Heart right ventricle (tissue), 16 donors: ENCODE measurements around the gene PHC1. TPM values are rescaled to one million over a fixed set of nuclear protein-coding genes. Genes with fewer than 3 reads are reported as not detected.

Source experiments
- ATAC-seq, 8 donors: fragments of 200-7000 bp; cut with Tn5 transposase; one replicate each; pipeline ENCODE4 v1.9.1; 2020; ENCODE audit warnings: mild to moderate bottlenecking in 8 of 8, moderate library complexity in 8 of 8, moderate number of reproducible peaks in 1 of 8
- DNase-seq, 2 donors: peaks; one replicate each; pipeline ENCODE4 v3.0.0-alpha.2; 2020
- H3K27ac ChIP-seq, 10 donors: fragments of 200-600 bp; sonication (generic) in 2 of 10; one replicate each; pipeline versions ENCODE4 v1.5.0 to v1.8.0; 2020 to 2022; ENCODE audit warnings: mild to moderate bottlenecking in 3 of 10
- H3K27me3 ChIP-seq, 7 donors: fragments of 200-600 bp; one replicate each; pipeline ENCODE4 v1.8.0; 2021 to 2022; ENCODE audit warnings: mild to moderate bottlenecking in 2 of 7
- H3K36me3 ChIP-seq, 9 donors: fragments of 200-600 bp; sonication (generic) in 1 of 9; one replicate each; pipeline versions ENCODE4 v1.5.0 to v1.8.0; 2020 to 2022; ENCODE audit warnings: mild to moderate bottlenecking in 2 of 9
- H3K4me1 ChIP-seq, 9 donors: fragments of 200-600 bp; sonication (generic) in 1 of 9; one replicate each; pipeline versions ENCODE4 v1.5.0 to v1.8.0; 2020 to 2022; ENCODE audit warnings: mild to moderate bottlenecking in 4 of 9
- H3K4me3 ChIP-seq, 10 donors: fragments of 200-600 bp; sonication (generic) in 2 of 10; one replicate each; pipeline versions ENCODE4 v1.5.0 to v1.8.0; 2020 to 2022; ENCODE audit warnings: mild to moderate bottlenecking in 7 of 10, moderate library complexity in 2 of 10
- H3K9me3 ChIP-seq, 11 donors: fragments of 200-600 bp in 10 of 11; sonication (generic) in 2 of 11; one replicate each; pipeline versions ENCODE4 v1.5.0 to v1.8.0; 2013 to 2022; ENCODE audit warnings: mild to moderate bottlenecking in 2 of 11, control low read depth in 1 of 11, moderate library complexity in 1 of 11
- CTCF ChIP-seq, 9 donors: fragments of 200-600 bp; sonication (generic) in 2 of 9; IDR thresholded peaks; one replicate each; pipeline versions ENCODE4 v1.5.0 to v1.8.0; 2021 to 2022; ENCODE audit warnings: antibody characterized with exemption in 9 of 9, mild to moderate bottlenecking in 5 of 9, moderate library complexity in 1 of 9
- WGBS, 2 donors: extraction: QIAGEN DNeasy Blood & Tissue Kit; methylation state at CpG; one replicate each; pipeline ENCODE4 v1.1.7; 2013; ENCODE audit warnings: inconsistent platforms in 1 of 2; 5-methylcytosine and 5-hydroxymethylcytosine counted together
- intact Hi-C, 10 donors: fragments of 100-400 bp; cut with DNase I; formaldehyde crosslinking; loops; one replicate each; pipeline versions ENCODE4 v1.11.1 to v1.14.2; 2022
- polyA plus RNA-seq, 2 donors: library from polyadenylated mRNA; stranded (reverse); fragments of 200-250 nt; gene quantifications; one replicate each; pipeline ENCODE4 v1.2.3, GENCODE V29; 2013
- total RNA-seq, 10 donors: library from RNA; stranded (reverse); fragmentation: NEBNext Ultra II Directional in 3 of 10; extraction: Animal tissue kit (Norgen Biotek cat#: 25700) in 3 of 10; gene quantifications; one replicate each; pipeline versions ENCODE4 v1.2.1 to v1.2.4, GENCODE V29; 2021 to 2023
- donor health status: Arrhythmogenic right ventricular cardiomyopathy.
- donor health status: ischemic (EF 13 %, LVEDD 7.1; RV severe dilation, severe dysfunction).
- donor health status: healthy with polysubstance abuse.
- donor health status: DM: no; HTN: yes; CAD: no.
- donor health status: DM: no; HTN: no; CAD: no.
- donor health status: ischemic (EF 25% LVEDD 6.9; RV normal size, moderate dysfunction).
- donor health status: ischemic (EF 25% LVEDD 5.7; RV mildly dilated, moderate dysfunction).
- donor health status: healthy.
- donor health status: DM: yes; HTN: yes; CAD: no.
- donor health status: Ischemic cardiomyopathy.
- donor health status: ischemic (EF 35%, LVEDD 5.7; RV mildly dilated, moderate dysfunction).
- donor health status: nonischemic (EF 11% LVEDD 7.7; RV severe dilation, severe dysfunction).
- donor health status: DM: yes; HTN: yes; CAD: no.
- donor health status: PGD.
- donor health status: ischemic (EF 29% LVEDD 5.4; RV normal size, mild dysfunction).
- donor health status: nonischemic (EF 23%, LVEDD 6.1; RV moderate dilation, normal function).

Gene PHC1
- total and polyA plus RNA-seq, 12 donors: 15.4 to 33.6 (median 23.7) TPM

- Histone ChIP-seq H3K36me3 (peaks cover 0 to 10% (median 0%) of the 10 kb centered on the region in 9 donors), H3K27ac (no peak overlapping the region), H3K9me3 (peaks cover 0 to 16% (median 0%) of the 10 kb centered on the region in 11 donors), H3K4me3 (no peak overlapping the region), H3K4me1 (peaks cover 0 to 10% (median 0%) of the 10 kb centered on the region in 9 donors), H3K27me3 (no peaks in the 10 kb centered on the region)
- peak in 3 of 8 donors; percentile 34 to 72 (median 53) for ATAC-seq
- WGBS, 2 donors: 73 to 78% methylated on average over 7 of the region's 7 CpGs
- TF ChIP-seq CTCF (IDR thresholded peaks at IDR 0.05): no peak
- intact Hi-C loops: loop anchor here in 2 of 10 donors (5.0 kb wide), 2 partner anchors 76 to 86 kb away; no protein-coding TSS in a partner anchor
- peak in 1 of 2 donors; percentile 14 for DNase-seq
These were observed 42.5 kb downstream of the PHC1 start for GRCh38 chr12:8956772-8957171.

GRCh38 chr12:8957561-8957960, 43.3 kb downstream of the PHC1 start:
- peaks cover 0 to 10% (median 0%) of the 10 kb centered on the region in 9 donors for H3K36me3 ChIP-seq
- 75 to 81% methylated on average over 4 of the region's 4 CpGs for WGBS, 2 donors
- peaks cover 0 to 16% (median 0%) of the 10 kb centered on the region in 11 donors for H3K9me3 ChIP-seq
- DNase-seq (no peak), ATAC-seq (no peak)
- no peak overlapping the region for H3K27ac ChIP-seq
- H3K4me1 ChIP-seq: peaks cover 0 to 10% (median 0%) of the 10 kb centered on the region in 9 donors
- intact Hi-C loops: loop anchor here in 2 of 10 donors (5.0 kb wide), 2 partner anchors 75 to 85 kb away; no protein-coding TSS in a partner anchor
- no peaks in the 10 kb centered on the region for H3K27me3 ChIP-seq
- no peak overlapping the region for H3K4me3 ChIP-seq
- no peak for TF ChIP-seq CTCF (IDR thresholded peaks at IDR 0.05)

- no peak for ATAC-seq
- Histone ChIP-seq H3K27ac (no peak overlapping the region), H3K4me3 (no peak overlapping the region), H3K36me3 (peaks cover 0 to 10% (median 0%) of the 10 kb centered on the region in 9 donors), H3K4me1 (peaks cover 0 to 10% (median 0%) of the 10 kb centered on the region in 9 donors), H3K27me3 (no peaks in the 10 kb centered on the region), H3K9me3 (peaks cover 0 to 13% (median 0%) of the 10 kb centered on the region in 11 donors)
- WGBS, 2 donors: 78 to 79% methylated on average over 2 of the region's 2 CpGs
- no peak for TF ChIP-seq CTCF (IDR thresholded peaks at IDR 0.05)
- intact Hi-C loops: loop anchor here in 2 of 10 donors (5.0 kb wide), 2 partner anchors 74 to 84 kb away; no protein-coding TSS in a partner anchor
- DNase-seq: no peak
These were observed 43.8 kb downstream of the PHC1 start for GRCh38 chr12:8958066-8958465.

- ATAC-seq (no peak), DNase-seq (no peak)
- Histone ChIP-seq H3K36me3 (peaks cover 0 to 5% (median 0%) of the 10 kb centered on the region in 9 donors), H3K9me3 (peaks cover 0 to 6% (median 0%) of the 10 kb centered on the region in 11 donors), H3K27me3 (no peaks in the 10 kb centered on the region), H3K27ac (no peak overlapping the region), H3K4me1 (peaks cover 0 to 10% (median 0%) of the 10 kb centered on the region in 9 donors), H3K4me3 (no peak overlapping the region)
- no peak for TF ChIP-seq CTCF (IDR thresholded peaks at IDR 0.05)
- intact Hi-C loops: no loop called here
- WGBS, 2 donors: 97 to 99% methylated on average over 2 of the region's 2 CpGs
These were observed 45.9 kb downstream of the PHC1 start for GRCh38 chr12:8960176-8960575.
